ENCODE data around the gene ANKFN1.

Gene ANKFN1

GRCh38 chr17:56247816-56248215, 94.5 kb downstream of the ANKFN1 start:
- H3K9me2 ChIP-seq (replicated peaks; ENCODE audit: insufficient read depth, low read length) = no peaks in the 10 kb centered on the region
- TF ChIP-seq EZH2phosphoT487 (conservative IDR thresholded peaks at IDR 0.05; ENCODE audit: low read length) (no peak), CTCF (IDR thresholded peaks at IDR 0.05; ENCODE audit: insufficient read depth, low read length, poor library complexity, severe bottlenecking) (no peak)
- H3K9me3 ChIP-seq (ENCODE audit: insufficient read depth, low read length) = no peaks in the 10 kb centered on the region
- no peaks in the 10 kb centered on the region for H3K79me2 ChIP-seq (ENCODE audit: insufficient read depth, low read length)
- no peak overlapping the region for H3K4me2 ChIP-seq (ENCODE audit: low read depth, low read length, poor library complexity, severe bottlenecking)
- H3K9ac ChIP-seq (ENCODE audit: low read length) = no peak overlapping the region
- H3K4me3 ChIP-seq (ENCODE audit: insufficient read depth, low read length, poor library complexity, severe bottlenecking) = no peak overlapping the region
- H2AFZ ChIP-seq (ENCODE audit: low read depth, low read length, severe bottlenecking) = no peak overlapping the region
- no peak overlapping the region for H3K27ac ChIP-seq (ENCODE audit: low read depth, low read length)
- no peaks in the 10 kb centered on the region for H4K20me1 ChIP-seq (ENCODE audit: low read depth, low read length)
- no peaks in the 10 kb centered on the region for H3K27me3 ChIP-seq (ENCODE audit: low read length)
- no peaks in the 10 kb centered on the region for H3K36me3 ChIP-seq (ENCODE audit: low read length)
- H3F3A ChIP-seq (ENCODE audit: insufficient read depth) = no peaks in the 10 kb centered on the region

GRCh38 chr17:56257075-56257474, 103.8 kb downstream of the ANKFN1 start:
- no peaks in the 10 kb centered on the region for H4K20me1 ChIP-seq (ENCODE audit: low read depth, low read length)
- H2AFZ ChIP-seq (ENCODE audit: low read depth, low read length, severe bottlenecking) = no peak overlapping the region
- H3K79me2 ChIP-seq (ENCODE audit: insufficient read depth, low read length) = no peaks in the 10 kb centered on the region
- no peaks in the 10 kb centered on the region for H3K36me3 ChIP-seq (ENCODE audit: low read length)
- no peak overlapping the region for H3K4me3 ChIP-seq (ENCODE audit: insufficient read depth, low read length, poor library complexity, severe bottlenecking)
- H3K9me2 ChIP-seq (replicated peaks; ENCODE audit: insufficient read depth, low read length) = no peaks in the 10 kb centered on the region
- H3K4me2 ChIP-seq (ENCODE audit: low read depth, low read length, poor library complexity, severe bottlenecking) = no peak overlapping the region
- H3K27ac ChIP-seq (ENCODE audit: low read depth, low read length) = no peak overlapping the region
- H3K9me3 ChIP-seq (ENCODE audit: insufficient read depth, low read length) = no peaks in the 10 kb centered on the region
- H3K9ac ChIP-seq (ENCODE audit: low read length) = no peak overlapping the region
- no peak for TF ChIP-seq CTCF (IDR thresholded peaks at IDR 0.05; ENCODE audit: insufficient read depth, low read length, poor library complexity, severe bottlenecking)
- no peak for TF ChIP-seq EZH2phosphoT487 (conservative IDR thresholded peaks at IDR 0.05; ENCODE audit: low read length)
- no peaks in the 10 kb centered on the region for H3F3A ChIP-seq (ENCODE audit: insufficient read depth)
- no peaks in the 10 kb centered on the region for H3K27me3 ChIP-seq (ENCODE audit: low read length)

GRCh38 chr17:56260376-56261002, 107.2 kb downstream of the ANKFN1 start:
- H3K9me3 ChIP-seq (ENCODE audit: insufficient read depth, low read length) = no peaks in the 10 kb centered on the region
- no peaks in the 10 kb centered on the region for H3K36me3 ChIP-seq (ENCODE audit: low read length)
- H3F3A ChIP-seq (ENCODE audit: insufficient read depth) = no peaks in the 10 kb centered on the region
- TF ChIP-seq CTCF (IDR thresholded peaks at IDR 0.05; ENCODE audit: insufficient read depth, low read length, poor library complexity, severe bottlenecking) = no peak
- TF ChIP-seq EZH2phosphoT487 (conservative IDR thresholded peaks at IDR 0.05; ENCODE audit: low read length) = no peak
- no peaks in the 10 kb centered on the region for H4K20me1 ChIP-seq (ENCODE audit: low read depth, low read length)
- H3K79me2 ChIP-seq (ENCODE audit: insufficient read depth, low read length) = no peaks in the 10 kb centered on the region
- no peak overlapping the region for H2AFZ ChIP-seq (ENCODE audit: low read depth, low read length, severe bottlenecking)
- H3K9ac ChIP-seq (ENCODE audit: low read length) = no peak overlapping the region
- H3K4me3 ChIP-seq (ENCODE audit: insufficient read depth, low read length, poor library complexity, severe bottlenecking) = no peak overlapping the region
- H3K27ac ChIP-seq (ENCODE audit: low read depth, low read length) = no peak overlapping the region
- H3K27me3 ChIP-seq (ENCODE audit: low read length) = no peaks in the 10 kb centered on the region
- H3K4me2 ChIP-seq (ENCODE audit: low read depth, low read length, poor library complexity, severe bottlenecking) = no peak overlapping the region
- no peaks in the 10 kb centered on the region for H3K9me2 ChIP-seq (replicated peaks; ENCODE audit: insufficient read depth, low read length)

All from SU-DHL-6 (cell line).